Common myeloid progenitor, CD34-positive (primary cell): ENCODE data around the gene SNX19. TPM values are rescaled to one million over a fixed set of nuclear protein-coding genes. Genes with fewer than 3 reads are reported as not detected.

Experiments used
- CTCF ChIA-PET: fragments of 350-600 bp; sonication (Branson Sonifier 250); formaldehyde crosslinking; loops from one replicate; lab custom pipeline; 2021; ENCODE audit warnings: antibody characterized with exemption; lab: Charles Lee
- POLR2A ChIA-PET: fragments of 350-600 bp; sonication (Branson Sonifier 250); formaldehyde crosslinking; loops from one replicate; lab custom pipeline; 2021; ENCODE audit warnings: antibody characterized with exemption; lab: Charles Lee
- DNase-seq, 3 donors: peaks; one replicate each; pipeline versions ENCODE4 v3.0.0 to v3.0.0-alpha.2; 2013
- H3K27ac ChIP-seq, 2 experiments: 1 replicate in 1 of 2; 2 replicates in 1 of 2; pipeline ENCODE4 v1.7.0; 2013; ENCODE audit warnings: inconsistent platforms in 2 of 2, low read length in 2 of 2, mild to moderate bottlenecking in 2 of 2, low read depth in 1 of 2, moderate library complexity in 1 of 2; ENCODE audit not compliant: severe bottlenecking in 2 of 2, insufficient read depth in 1 of 2, poor library complexity in 1 of 2
- H3K27me3 ChIP-seq, 5 experiments: replicated peaks in 2 of 5; 1 replicate in 3 of 5; 2 replicates in 2 of 5; pipeline versions ENCODE4 v1.6.1 to v1.7.0; 2013; ENCODE audit warnings: low read length in 4 of 5, mild to moderate bottlenecking in 2 of 5, moderate library complexity in 2 of 5, inconsistent platforms in 1 of 5; ENCODE audit not compliant: insufficient read depth in 5 of 5, control insufficient read depth in 4 of 5
- H3K36me3 ChIP-seq, 4 experiments: 1 replicate in 2 of 4; 2 replicates in 2 of 4; pipeline versions ENCODE4 v1.6.1 to v1.7.0; 2013; ENCODE audit warnings: low read length in 3 of 4, control low read depth in 1 of 4, mild to moderate bottlenecking in 1 of 4; ENCODE audit not compliant: control insufficient read depth in 4 of 4, insufficient read depth in 4 of 4
- H3K4me1 ChIP-seq, 4 experiments: 1 replicate in 3 of 4; 2 replicates in 1 of 4; pipeline versions ENCODE4 v1.6.1 to v1.7.1; 2013; ENCODE audit warnings: low read length in 3 of 4, mild to moderate bottlenecking in 3 of 4, control low read depth in 1 of 4, inconsistent platforms in 1 of 4, moderate library complexity in 1 of 4; ENCODE audit not compliant: control insufficient read depth in 4 of 4, insufficient read depth in 4 of 4; ENCODE audit errors: control extremely low read depth in 1 of 4
- H3K4me3 ChIP-seq, 7 experiments: 1 replicate in 4 of 7; 2 replicates in 3 of 7; pipeline versions ENCODE4 v1.5.1 to v1.7.0; 2013; ENCODE audit warnings: mild to moderate bottlenecking in 7 of 7, low read length in 6 of 7, moderate library complexity in 6 of 7, inconsistent platforms in 2 of 7, low read depth in 2 of 7, control low read depth in 1 of 7; ENCODE audit not compliant: insufficient read depth in 4 of 7, control insufficient read depth in 1 of 7; ENCODE audit errors: extremely low read depth in 1 of 7
- H3K9me3 ChIP-seq, 5 experiments: 1 replicate in 4 of 5; 2 replicates in 1 of 5; pipeline versions ENCODE4 v1.6.1 to v1.7.1; 2013; ENCODE audit warnings: low read length in 4 of 5, mild to moderate bottlenecking in 2 of 5, inconsistent platforms in 1 of 5, low read depth in 1 of 5, moderate library complexity in 1 of 5; ENCODE audit not compliant: control insufficient read depth in 4 of 5, insufficient read depth in 2 of 5; ENCODE audit errors: control extremely low read depth in 1 of 5
- WGBS: methylation state at CpG from one replicate; pipeline ENCODE4 v1.1.5; 2013; ENCODE audit not compliant: insufficient coverage; 5-methylcytosine and 5-hydroxymethylcytosine counted together
- polyA plus RNA-seq: library from polyadenylated mRNA; unstranded; fragments of 120-200 nt; gene quantifications from one replicate; pipeline ENCODE4 v1.2.1, GENCODE V29; 2013

The SNX19 gene, protein sequence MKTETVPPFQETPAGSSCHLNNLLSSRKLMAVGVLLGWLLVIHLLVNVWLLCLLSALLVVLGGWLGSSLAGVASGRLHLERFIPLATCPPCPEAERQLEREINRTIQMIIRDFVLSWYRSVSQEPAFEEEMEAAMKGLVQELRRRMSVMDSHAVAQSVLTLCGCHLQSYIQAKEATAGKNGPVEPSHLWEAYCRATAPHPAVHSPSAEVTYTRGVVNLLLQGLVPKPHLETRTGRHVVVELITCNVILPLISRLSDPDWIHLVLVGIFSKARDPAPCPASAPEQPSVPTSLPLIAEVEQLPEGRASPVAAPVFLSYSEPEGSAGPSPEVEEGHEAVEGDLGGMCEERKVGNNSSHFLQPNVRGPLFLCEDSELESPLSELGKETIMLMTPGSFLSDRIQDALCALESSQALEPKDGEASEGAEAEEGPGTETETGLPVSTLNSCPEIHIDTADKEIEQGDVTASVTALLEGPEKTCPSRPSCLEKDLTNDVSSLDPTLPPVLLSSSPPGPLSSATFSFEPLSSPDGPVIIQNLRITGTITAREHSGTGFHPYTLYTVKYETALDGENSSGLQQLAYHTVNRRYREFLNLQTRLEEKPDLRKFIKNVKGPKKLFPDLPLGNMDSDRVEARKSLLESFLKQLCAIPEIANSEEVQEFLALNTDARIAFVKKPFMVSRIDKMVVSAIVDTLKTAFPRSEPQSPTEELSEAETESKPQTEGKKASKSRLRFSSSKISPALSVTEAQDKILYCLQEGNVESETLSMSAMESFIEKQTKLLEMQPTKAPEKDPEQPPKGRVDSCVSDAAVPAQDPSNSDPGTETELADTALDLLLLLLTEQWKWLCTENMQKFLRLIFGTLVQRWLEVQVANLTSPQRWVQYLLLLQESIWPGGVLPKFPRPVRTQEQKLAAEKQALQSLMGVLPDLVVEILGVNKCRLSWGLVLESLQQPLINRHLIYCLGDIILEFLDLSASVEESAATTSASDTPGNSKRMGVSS
- 29.7 TPM for polyA plus RNA-seq

DNA sequence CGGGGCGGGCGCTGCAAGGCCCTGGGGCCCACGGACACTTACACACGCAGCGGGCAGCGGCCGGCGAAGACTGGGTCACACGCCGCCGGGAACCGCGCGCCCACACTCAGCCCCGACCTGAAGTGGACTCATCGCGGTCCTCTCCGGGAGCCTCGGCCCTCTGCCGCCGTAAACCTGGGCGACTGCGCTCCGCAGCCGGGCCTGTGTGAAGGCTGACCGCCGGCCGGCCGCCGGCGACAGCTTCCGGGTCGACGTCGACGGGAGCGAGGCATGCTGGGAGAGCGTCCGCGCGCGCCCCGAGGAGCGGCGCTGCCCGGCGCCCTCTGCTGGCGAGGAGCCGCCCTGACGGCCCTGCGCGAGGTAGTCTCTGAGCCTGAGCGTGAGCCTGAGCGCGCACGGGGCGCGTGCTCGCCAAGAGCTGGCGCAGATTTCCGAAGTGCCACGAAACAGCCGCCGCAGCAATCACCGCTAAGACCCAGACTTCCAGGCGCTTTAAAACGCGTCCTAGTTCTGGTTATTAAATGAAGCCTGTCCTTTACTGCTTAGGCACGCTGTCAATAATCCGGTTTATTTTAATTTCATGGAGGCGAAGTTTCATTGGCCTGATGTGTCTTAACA, at the start of gene SNX19:
Gene SNX19, minus strand, starts transcription at position 242 of the 618 bp plus-strand sequence. CDS start 540 bp downstream, outside the sequence.
- ChIA-PET POLR2A (no interaction called here), CTCF (interaction anchor here (0.9 to 7.4 kb wide), 8 partner anchors 13 to 600 kb away, joined by 3 to 78 read pairs (median 6); no protein-coding TSS in a partner anchor)
- Histone ChIP-seq H3K4me3 (peak within 1 kb of the TSS; percentile 58 to 97 (median 84)), H3K36me3 (peaks cover 2 to 36% (median 14%) of the 10 kb centered on the region in 4 experiments), H3K27ac (peak within 1 kb of the TSS; percentile 89 to 95), H3K4me1 (peaks cover 3 to 18% (median 11%) of the 10 kb centered on the region in 4 experiments), H3K9me3 (no peaks in the 10 kb centered on the region), H3K27me3 (peaks cover 0 to 6% (median 0%) of the 10 kb centered on the region in 5 experiments)
- under 1% methylated on average over 72 of the region's 72 CpGs for WGBS
- DNase-seq, result peak; percentile 88 to 93 (median 93)

DNA sequence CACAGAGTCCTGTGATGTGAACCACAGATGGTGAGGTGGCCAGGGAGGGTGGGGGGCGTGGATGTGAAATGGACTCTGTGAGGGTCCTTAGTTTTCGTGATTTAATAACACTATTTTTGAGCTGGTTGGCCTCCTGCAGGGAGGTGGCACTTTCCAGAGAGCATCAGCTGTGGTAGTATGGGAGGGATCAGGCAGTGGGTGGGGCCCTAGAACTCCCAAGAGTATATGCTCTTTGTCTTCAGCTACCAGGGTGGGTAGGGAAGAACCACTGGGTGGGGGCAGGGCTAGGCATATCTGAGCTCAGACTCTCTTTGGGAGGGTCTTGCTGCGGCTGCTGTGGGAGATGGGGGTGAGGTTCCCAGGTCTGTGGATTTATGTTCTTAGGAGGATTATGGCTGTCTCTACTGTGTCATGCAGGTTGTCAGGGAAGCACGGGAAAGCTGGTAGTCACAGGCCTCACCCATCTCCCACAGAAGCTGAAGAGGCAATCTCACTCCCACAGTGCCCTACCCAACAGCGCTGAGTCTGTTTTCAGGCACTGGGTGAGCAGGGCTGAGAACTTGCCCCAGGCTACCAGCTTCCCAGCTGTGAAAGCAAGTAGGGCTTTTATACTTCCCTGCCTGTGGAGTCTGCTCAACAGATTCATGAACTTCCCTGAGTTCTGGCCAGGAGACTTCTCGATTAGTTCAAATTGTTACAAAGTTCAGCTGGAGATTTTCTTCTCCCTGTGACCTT, 47.9 kb upstream of the SNX19 start:
- 94% methylated on average over 5 of the region's 6 CpGs for WGBS
- ChIA-PET CTCF (interaction anchor here (0.6 kb wide), 1 partner anchor 807 kb away, joined by 3 read pairs; no protein-coding TSS in a partner anchor), POLR2A (no interaction called here)
- Histone ChIP-seq H3K4me1 (no peaks in the 10 kb centered on the region), H3K27ac (no peak overlapping the region), H3K4me3 (no peak overlapping the region), H3K27me3 (no peaks in the 10 kb centered on the region), H3K9me3 (peaks cover 0 to 3% (median 0%) of the 10 kb centered on the region in 5 experiments), H3K36me3 (no peaks in the 10 kb centered on the region)
- no peak for DNase-seq

DNA sequence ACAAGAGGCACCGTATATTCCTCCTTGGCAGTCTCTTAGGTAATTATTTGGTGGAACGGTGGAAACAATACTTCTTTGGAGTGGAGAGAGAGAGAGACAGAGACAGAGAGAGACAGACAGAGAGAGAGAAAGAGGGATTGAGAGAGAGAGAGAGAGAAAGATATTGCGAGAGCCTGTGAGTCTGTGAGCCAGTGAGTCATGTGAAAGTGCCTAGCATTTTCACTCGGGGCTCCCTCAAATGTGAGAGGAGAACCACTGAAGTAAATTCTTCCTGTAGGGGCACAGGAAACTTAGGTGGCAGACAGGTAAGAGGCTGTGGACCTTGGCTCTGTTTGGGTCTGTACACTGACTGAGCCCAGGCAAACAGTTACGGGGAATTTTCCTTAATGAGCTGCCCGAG, 31.6 kb upstream of the SNX19 start:
- 97% methylated on average over 6 of the region's 6 CpGs for WGBS
- peaks cover 0 to 3% (median 0%) of the 10 kb centered on the region in 5 experiments for H3K27me3 ChIP-seq
- H3K27ac ChIP-seq, result no peak overlapping the region
- H3K4me1 ChIP-seq, result peaks cover 0 to 11% (median 4%) of the 10 kb centered on the region in 4 experiments
- no peaks in the 10 kb centered on the region for H3K36me3 ChIP-seq
- ChIA-PET POLR2A (no interaction called here), CTCF (no interaction called here)
- no peaks in the 10 kb centered on the region for H3K9me3 ChIP-seq
- H3K4me3 ChIP-seq, result no peak overlapping the region
- no peak for DNase-seq

DNA sequence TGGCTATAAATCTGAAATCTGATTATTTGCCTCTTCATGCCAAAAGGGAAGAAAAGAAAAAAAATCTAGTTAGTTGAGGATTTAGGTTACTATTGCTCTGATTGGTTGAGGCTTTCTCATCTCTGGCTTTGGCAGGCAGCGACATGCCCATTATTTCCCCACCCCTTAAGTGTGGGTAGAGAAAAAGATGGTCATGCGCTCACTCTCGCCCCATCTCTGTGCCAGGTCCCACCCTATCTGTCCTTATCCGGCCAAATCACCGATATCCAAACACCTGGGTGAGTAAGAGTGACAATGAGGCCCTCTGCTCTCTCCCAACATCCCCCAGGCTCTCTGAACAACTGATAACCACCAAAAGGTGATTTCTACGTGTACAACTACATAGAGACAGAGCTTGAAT, 31.2 kb upstream of the SNX19 start:
- H3K4me3 ChIP-seq, result no peak overlapping the region
- H3K9me3 ChIP-seq, result no peaks in the 10 kb centered on the region
- ChIA-PET CTCF (no interaction called here), POLR2A (no interaction called here)
- H3K27ac ChIP-seq, result no peak overlapping the region
- H3K4me1 ChIP-seq, result peaks cover 0 to 11% (median 4%) of the 10 kb centered on the region in 4 experiments
- H3K27me3 ChIP-seq, result peaks cover 0 to 3% (median 0%) of the 10 kb centered on the region in 5 experiments
- DNase-seq, result no peak
- 97% methylated on average over 5 of the region's 6 CpGs for WGBS
- no peaks in the 10 kb centered on the region for H3K36me3 ChIP-seq

DNA sequence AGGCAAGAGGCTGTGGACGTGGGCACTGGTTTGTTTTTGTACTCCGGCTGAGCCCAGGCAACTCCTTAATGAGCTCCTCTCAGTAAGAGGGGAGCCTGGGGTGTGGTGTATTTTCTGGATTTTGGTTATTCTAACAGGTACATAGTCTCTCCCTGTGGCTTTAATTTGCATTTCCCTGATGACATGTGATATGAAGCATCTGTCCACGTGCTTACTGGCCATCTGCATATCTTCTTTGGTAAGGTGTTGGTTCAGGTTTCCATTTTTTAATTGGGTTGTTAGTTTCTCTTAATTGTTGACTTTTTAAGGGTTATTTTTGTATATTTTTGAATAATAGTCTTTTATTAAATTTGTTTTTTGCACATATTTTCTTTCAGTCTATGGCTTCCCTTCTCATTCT, 30.8 kb upstream of the SNX19 start:
- ChIA-PET CTCF (no interaction called here), POLR2A (no interaction called here)
- Histone ChIP-seq H3K36me3 (no peaks in the 10 kb centered on the region), H3K4me1 (peaks cover 0 to 11% (median 4%) of the 10 kb centered on the region in 4 experiments), H3K4me3 (no peak overlapping the region), H3K9me3 (no peaks in the 10 kb centered on the region), H3K27me3 (peaks cover 0 to 3% (median 0%) of the 10 kb centered on the region in 5 experiments), H3K27ac (no peak overlapping the region)
- 97% methylated on average over 3 of the region's 3 CpGs for WGBS
- no peak for DNase-seq

DNA sequence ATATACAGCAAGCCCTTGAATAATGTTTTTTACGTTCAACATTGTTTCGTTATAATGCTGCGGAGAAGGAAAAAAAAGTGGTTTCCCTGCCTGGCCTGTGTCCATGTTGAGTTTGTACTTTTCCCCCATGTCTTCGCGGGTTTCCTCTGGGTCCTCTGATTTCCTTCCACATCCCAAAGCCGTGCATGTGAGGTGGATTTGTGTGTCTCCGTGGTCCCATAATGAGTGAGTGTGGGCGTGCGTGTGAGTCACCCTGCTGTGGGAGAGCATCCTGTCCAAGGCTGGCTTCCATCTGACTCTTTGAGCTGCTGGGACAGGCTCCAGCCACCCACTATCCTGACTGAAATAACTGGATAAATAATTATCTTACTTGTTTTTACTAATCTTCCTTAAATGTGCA, 29.6 kb upstream of the SNX19 start:
- no peak for DNase-seq
- H3K4me1 ChIP-seq, result peaks cover 0 to 11% (median 4%) of the 10 kb centered on the region in 4 experiments
- CTCF ChIA-PET, result no interaction called here
- H3K4me3 ChIP-seq, result no peak overlapping the region
- H3K9me3 ChIP-seq, result no peaks in the 10 kb centered on the region
- WGBS, result 95% methylated on average over 4 of the region's 9 CpGs
- no peaks in the 10 kb centered on the region for H3K36me3 ChIP-seq
- POLR2A ChIA-PET, result no interaction called here
- H3K27ac ChIP-seq, result no peak overlapping the region
- H3K27me3 ChIP-seq, result peaks cover 0 to 3% (median 0%) of the 10 kb centered on the region in 5 experiments
